WTC11 (cell line): ENCODE results near the gene ZNF213. TPM values are rescaled to one million over a fixed set of nuclear protein-coding genes. Genes with fewer than 3 reads are reported as not detected.

Source experiments
- ATAC-seq: fragments of 200-7000 bp; cut with Tn5 transposase; 2 replicates; pipeline ENCODE4 v1.10.0; 2021; ENCODE audit warnings: mild to moderate bottlenecking, moderate library complexity
- CTCF ChIA-PET: fragments of 300-600 bp; sonication (Branson Sonifier 250); formaldehyde crosslinking; loops from one replicate; lab custom pipeline; 2021; ENCODE audit warnings: antibody characterized with exemption; lab: Charles Lee
- POLR2A ChIA-PET: fragments of 350-600 bp; sonication (Branson Sonifier 250); formaldehyde crosslinking; loops from one replicate; lab custom pipeline; 2021; ENCODE audit warnings: antibody characterized with exemption; lab: Charles Lee
- DNase-seq: peaks from one replicate; pipeline ENCODE4 v3.0.0; 2021; ENCODE audit warnings: low spot score
- H3K27ac Mint-ChIP-seq: 2 replicates; pipeline ENCODE4 v1.8.0; 2021; ENCODE audit warnings: mixed read lengths
- H3K27me3 Mint-ChIP-seq: 2 replicates; pipeline ENCODE4 v1.8.0; 2021; ENCODE audit warnings: low read depth, mild to moderate bottlenecking, moderate library complexity, mixed read lengths
- H3K36me3 Mint-ChIP-seq: 2 replicates; pipeline ENCODE4 v1.8.0; 2021; ENCODE audit warnings: mixed read lengths
- H3K4me1 Mint-ChIP-seq: 2 replicates; pipeline ENCODE4 v1.8.0; 2022; ENCODE audit warnings: mixed read lengths
- H3K4me3 Mint-ChIP-seq: 2 replicates; pipeline ENCODE4 v1.8.0; 2021; ENCODE audit warnings: mild to moderate bottlenecking, moderate library complexity, mixed read lengths
- H3K9me3 Mint-ChIP-seq: 2 replicates; pipeline ENCODE4 v1.8.0; 2021; ENCODE audit warnings: mixed read lengths
- CREM ChIP-seq: sonication (generic); formaldehyde crosslinking; IDR thresholded peaks from 2 replicates; pipeline ENCODE4 v1.8.1; 2022; ENCODE audit warnings: mild to moderate bottlenecking, missing genetic modification reagents, moderate library complexity
- KAT7 ChIP-seq: sonication (generic); formaldehyde crosslinking; IDR thresholded peaks from 2 replicates; pipeline ENCODE4 v1.8.1; 2023; ENCODE audit warnings: missing genetic modification reagents, mild to moderate bottlenecking, borderline replicate concordance
- NR1H2 ChIP-seq: sonication (generic); formaldehyde crosslinking; IDR thresholded peaks from 2 replicates; pipeline ENCODE4 v1.9.0; 2021; ENCODE audit warnings: mild to moderate bottlenecking, moderate library complexity, missing genetic modification reagents
- TP53 ChIP-seq: sonication (generic); formaldehyde crosslinking; IDR thresholded peaks from 2 replicates; pipeline ENCODE4 v1.8.1; 2023; ENCODE audit warnings: mild to moderate bottlenecking, missing genetic modification reagents
- ZNF232 ChIP-seq: sonication (generic); formaldehyde crosslinking; IDR thresholded peaks from 2 replicates; pipeline ENCODE4 v1.8.0; 2022; ENCODE audit warnings: mild to moderate bottlenecking, missing genetic modification reagents
- ZNF671 ChIP-seq: fragments of 250-450 bp; sonication (Bioruptor Pico); IDR thresholded peaks from 2 replicates; pipeline ENCODE4 v1.8.0; 2021; ENCODE audit warnings: mild to moderate bottlenecking
- total RNA-seq: library from RNA; stranded (reverse); gene quantifications from 3 replicates; pipeline ENCODE4 v1.2.3, GENCODE V29; 2021
- TF ChIP-seq, protein P1 (sequence below): sonication (generic); formaldehyde crosslinking; IDR thresholded peaks from 2 replicates; pipeline ENCODE4 v1.8.0; 2023; ENCODE audit warnings: missing genetic modification reagents, mild to moderate bottlenecking, borderline replicate concordance
- TF ChIP-seq, protein P2 (sequence below): sonication (generic); formaldehyde crosslinking; IDR thresholded peaks from 2 replicates; pipeline ENCODE4 v1.8.1; 2022; ENCODE audit warnings: low read depth, mild to moderate bottlenecking, moderate library complexity, missing genetic modification reagents, borderline replicate concordance
- TF ChIP-seq, protein P3 (sequence below): sonication (generic); formaldehyde crosslinking; IDR thresholded peaks from 2 replicates; pipeline ENCODE4 v1.8.0; 2022; ENCODE audit warnings: mild to moderate bottlenecking, missing genetic modification reagents
- TF ChIP-seq, protein P4 (sequence below): sonication (generic); formaldehyde crosslinking; IDR thresholded peaks from 2 replicates; pipeline ENCODE4 v1.8.0; 2022; ENCODE audit warnings: mild to moderate bottlenecking, missing genetic modification reagents
- TF ChIP-seq, protein P5 (sequence below): sonication (generic); formaldehyde crosslinking; IDR thresholded peaks from 2 replicates; pipeline ENCODE4 v1.8.0; 2022; ENCODE audit warnings: mild to moderate bottlenecking, missing genetic modification reagents
- TF ChIP-seq, protein P6 (sequence below): sonication (generic); formaldehyde crosslinking; IDR thresholded peaks from 2 replicates; pipeline ENCODE4 v1.8.1; 2023; ENCODE audit warnings: mild to moderate bottlenecking, missing genetic modification reagents, moderate library complexity

The ZNF213 gene
- total RNA-seq, 1 experiment from 2014 or later = 11.6 TPM

DNA sequence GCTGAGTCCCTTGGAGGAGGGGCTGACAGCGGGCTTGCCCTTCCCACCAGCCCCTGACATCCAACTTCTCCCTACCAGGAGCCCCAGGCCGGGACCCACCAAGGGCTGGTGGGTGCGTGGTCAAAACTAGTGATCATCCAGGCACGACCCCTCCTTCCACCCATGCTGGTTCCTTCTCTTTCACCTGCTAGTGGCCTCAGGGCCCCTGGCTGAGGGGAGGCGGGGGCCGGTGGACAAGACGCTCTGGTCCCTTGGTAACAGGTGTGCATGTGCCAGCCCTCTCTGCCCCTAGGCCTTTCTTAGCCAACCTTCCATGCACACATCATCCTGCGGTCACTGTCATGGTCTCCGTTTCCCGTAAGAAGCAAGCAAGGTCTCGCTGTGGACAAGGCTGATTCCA, 8.4 kb downstream of the ZNF213 start:
- ChIA-PET CTCF (interaction anchor here (0.6 to 3.8 kb wide), 4 partner anchors 8 to 423 kb away, joined by 3 to 30 read pairs (median 8); partner anchors contain the start of gene ZNF213), POLR2A (interaction anchor here (2.2 kb wide), 1 partner anchor 8 kb away, joined by 6 read pairs; the partner anchor contains the start of gene ZNF213)
- Mint-ChIP-seq H3K9me3 (no peaks in the 10 kb centered on the region), H3K36me3 (peaks cover 7% of the 10 kb centered on the region; the same call in 1 of the 2 replicates), H3K4me1 (no peaks in the 10 kb centered on the region), H3K4me3 (no peak overlapping the region), H3K27ac (no peak overlapping the region; the same call in 1 of the 2 replicates), H3K27me3 (peaks cover 6% of the 10 kb centered on the region)
- TF ChIP-seq, protein P1, sequence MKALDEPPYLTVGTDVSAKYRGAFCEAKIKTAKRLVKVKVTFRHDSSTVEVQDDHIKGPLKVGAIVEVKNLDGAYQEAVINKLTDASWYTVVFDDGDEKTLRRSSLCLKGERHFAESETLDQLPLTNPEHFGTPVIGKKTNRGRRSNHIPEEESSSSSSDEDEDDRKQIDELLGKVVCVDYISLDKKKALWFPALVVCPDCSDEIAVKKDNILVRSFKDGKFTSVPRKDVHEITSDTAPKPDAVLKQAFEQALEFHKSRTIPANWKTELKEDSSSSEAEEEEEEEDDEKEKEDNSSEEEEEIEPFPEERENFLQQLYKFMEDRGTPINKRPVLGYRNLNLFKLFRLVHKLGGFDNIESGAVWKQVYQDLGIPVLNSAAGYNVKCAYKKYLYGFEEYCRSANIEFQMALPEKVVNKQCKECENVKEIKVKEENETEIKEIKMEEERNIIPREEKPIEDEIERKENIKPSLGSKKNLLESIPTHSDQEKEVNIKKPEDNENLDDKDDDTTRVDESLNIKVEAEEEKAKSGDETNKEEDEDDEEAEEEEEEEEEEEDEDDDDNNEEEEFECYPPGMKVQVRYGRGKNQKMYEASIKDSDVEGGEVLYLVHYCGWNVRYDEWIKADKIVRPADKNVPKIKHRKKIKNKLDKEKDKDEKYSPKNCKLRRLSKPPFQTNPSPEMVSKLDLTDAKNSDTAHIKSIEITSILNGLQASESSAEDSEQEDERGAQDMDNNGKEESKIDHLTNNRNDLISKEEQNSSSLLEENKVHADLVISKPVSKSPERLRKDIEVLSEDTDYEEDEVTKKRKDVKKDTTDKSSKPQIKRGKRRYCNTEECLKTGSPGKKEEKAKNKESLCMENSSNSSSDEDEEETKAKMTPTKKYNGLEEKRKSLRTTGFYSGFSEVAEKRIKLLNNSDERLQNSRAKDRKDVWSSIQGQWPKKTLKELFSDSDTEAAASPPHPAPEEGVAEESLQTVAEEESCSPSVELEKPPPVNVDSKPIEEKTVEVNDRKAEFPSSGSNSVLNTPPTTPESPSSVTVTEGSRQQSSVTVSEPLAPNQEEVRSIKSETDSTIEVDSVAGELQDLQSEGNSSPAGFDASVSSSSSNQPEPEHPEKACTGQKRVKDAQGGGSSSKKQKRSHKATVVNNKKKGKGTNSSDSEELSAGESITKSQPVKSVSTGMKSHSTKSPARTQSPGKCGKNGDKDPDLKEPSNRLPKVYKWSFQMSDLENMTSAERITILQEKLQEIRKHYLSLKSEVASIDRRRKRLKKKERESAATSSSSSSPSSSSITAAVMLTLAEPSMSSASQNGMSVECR = no peak
- TF ChIP-seq TP53 (CRISPR knock-in tag) (no peak), ZNF671 (no peak)
- DNase-seq (no peak), ATAC-seq (no peak)

DNA sequence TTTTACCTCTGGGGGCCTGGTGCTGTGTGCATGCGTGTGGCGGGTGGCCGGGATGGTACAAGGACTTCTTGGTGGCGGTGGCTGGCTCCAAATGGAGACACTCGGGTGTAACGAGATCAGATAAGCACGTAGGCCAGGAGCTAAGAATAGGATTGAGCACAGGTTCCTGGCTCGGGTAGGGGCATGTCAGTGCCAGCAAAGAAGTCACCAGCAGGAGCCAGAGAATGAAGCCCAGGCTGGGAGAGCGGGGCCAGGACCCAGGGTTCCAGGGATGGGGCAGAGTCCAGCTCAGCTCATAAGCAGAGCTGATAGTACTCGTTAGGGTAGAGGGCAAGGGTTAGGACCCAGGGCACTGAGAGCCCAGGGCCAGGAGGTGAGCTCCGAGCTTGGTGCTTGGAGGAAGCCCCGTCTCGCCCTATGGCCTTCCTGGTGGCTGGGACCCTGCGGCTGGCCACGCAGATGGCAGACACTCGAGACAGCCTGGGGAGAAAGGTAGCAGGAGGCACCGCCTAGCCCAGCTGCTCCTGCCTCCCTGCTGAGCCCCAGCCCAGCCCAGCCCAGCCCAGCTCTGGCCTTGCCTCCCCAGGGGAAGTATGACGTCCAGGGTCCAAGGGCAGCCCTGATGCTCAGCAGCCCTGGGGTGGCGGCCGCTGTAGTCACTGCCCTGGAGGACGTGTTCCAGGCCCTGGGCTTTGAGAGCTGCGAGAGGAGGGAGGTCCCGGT, 8.9 kb downstream of the ZNF213 start:
- TF ChIP-seq, protein P2, sequence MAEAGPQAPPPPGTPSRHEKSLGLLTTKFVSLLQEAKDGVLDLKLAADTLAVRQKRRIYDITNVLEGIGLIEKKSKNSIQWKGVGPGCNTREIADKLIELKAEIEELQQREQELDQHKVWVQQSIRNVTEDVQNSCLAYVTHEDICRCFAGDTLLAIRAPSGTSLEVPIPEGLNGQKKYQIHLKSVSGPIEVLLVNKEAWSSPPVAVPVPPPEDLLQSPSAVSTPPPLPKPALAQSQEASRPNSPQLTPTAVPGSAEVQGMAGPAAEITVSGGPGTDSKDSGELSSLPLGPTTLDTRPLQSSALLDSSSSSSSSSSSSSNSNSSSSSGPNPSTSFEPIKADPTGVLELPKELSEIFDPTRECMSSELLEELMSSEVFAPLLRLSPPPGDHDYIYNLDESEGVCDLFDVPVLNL = no peak
- TF ChIP-seq, protein P3, sequence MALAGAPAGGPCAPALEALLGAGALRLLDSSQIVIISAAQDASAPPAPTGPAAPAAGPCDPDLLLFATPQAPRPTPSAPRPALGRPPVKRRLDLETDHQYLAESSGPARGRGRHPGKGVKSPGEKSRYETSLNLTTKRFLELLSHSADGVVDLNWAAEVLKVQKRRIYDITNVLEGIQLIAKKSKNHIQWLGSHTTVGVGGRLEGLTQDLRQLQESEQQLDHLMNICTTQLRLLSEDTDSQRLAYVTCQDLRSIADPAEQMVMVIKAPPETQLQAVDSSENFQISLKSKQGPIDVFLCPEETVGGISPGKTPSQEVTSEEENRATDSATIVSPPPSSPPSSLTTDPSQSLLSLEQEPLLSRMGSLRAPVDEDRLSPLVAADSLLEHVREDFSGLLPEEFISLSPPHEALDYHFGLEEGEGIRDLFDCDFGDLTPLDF (CRISPR knock-in tag) = no peak
- TF ChIP-seq ZNF232 (CRISPR knock-in tag) (no peak), CREM (CRISPR knock-in tag) (no peak), NR1H2 (no peak), KAT7 (CRISPR knock-in tag) (no peak)
- TF ChIP-seq, protein P4, sequence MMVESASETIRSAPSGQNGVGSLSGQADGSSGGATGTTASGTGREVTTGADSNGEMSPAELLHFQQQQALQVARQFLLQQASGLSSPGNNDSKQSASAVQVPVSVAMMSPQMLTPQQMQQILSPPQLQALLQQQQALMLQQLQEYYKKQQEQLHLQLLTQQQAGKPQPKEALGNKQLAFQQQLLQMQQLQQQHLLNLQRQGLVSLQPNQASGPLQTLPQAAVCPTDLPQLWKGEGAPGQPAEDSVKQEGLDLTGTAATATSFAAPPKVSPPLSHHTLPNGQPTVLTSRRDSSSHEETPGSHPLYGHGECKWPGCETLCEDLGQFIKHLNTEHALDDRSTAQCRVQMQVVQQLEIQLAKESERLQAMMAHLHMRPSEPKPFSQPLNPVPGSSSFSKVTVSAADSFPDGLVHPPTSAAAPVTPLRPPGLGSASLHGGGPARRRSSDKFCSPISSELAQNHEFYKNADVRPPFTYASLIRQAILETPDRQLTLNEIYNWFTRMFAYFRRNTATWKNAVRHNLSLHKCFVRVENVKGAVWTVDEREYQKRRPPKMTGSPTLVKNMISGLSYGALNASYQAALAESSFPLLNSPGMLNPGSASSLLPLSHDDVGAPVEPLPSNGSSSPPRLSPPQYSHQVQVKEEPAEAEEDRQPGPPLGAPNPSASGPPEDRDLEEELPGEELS (CRISPR knock-in tag) = no peak
- TF ChIP-seq, protein P5, sequence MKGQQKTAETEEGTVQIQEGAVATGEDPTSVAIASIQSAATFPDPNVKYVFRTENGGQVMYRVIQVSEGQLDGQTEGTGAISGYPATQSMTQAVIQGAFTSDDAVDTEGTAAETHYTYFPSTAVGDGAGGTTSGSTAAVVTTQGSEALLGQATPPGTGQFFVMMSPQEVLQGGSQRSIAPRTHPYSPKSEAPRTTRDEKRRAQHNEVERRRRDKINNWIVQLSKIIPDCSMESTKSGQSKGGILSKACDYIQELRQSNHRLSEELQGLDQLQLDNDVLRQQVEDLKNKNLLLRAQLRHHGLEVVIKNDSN (CRISPR knock-in tag) = no peak
- TF ChIP-seq, protein P6, sequence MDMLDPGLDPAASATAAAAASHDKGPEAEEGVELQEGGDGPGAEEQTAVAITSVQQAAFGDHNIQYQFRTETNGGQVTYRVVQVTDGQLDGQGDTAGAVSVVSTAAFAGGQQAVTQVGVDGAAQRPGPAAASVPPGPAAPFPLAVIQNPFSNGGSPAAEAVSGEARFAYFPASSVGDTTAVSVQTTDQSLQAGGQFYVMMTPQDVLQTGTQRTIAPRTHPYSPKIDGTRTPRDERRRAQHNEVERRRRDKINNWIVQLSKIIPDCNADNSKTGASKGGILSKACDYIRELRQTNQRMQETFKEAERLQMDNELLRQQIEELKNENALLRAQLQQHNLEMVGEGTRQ (CRISPR knock-in tag) = no peak
- H3K27ac Mint-ChIP-seq = no peak overlapping the region; the same call in 1 of the 2 replicates
- peaks cover 7% of the 10 kb centered on the region; the same call in 1 of the 2 replicates for H3K36me3 Mint-ChIP-seq
- H3K9me3 Mint-ChIP-seq = no peaks in the 10 kb centered on the region
- no peak for DNase-seq
- ChIA-PET CTCF (interaction anchor here (0.6 to 3.8 kb wide), 7 partner anchors 9 to 423 kb away, joined by 3 to 30 read pairs (median 4); partner anchors contain the start of gene ZNF213), POLR2A (interaction anchor here (2.2 kb wide), 1 partner anchor 9 kb away, joined by 6 read pairs; the partner anchor contains the start of gene ZNF213)
- H3K4me1 Mint-ChIP-seq = no peaks in the 10 kb centered on the region
- ATAC-seq = no peak
- H3K27me3 Mint-ChIP-seq = peaks cover 11% of the 10 kb centered on the region
- no peak overlapping the region for H3K4me3 Mint-ChIP-seq
